ENCODE data around the gene MVB12A. TPM values are rescaled to one million over a fixed set of nuclear protein-coding genes. Genes with fewer than 3 reads are reported as not detected.

Gene MVB12A
- total and polyA plus RNA-seq, 10 of the 15 experiments (the other 5 are each of a cell fraction or from before 2014, with no cell fraction given), result 1.2 to 47.6 (median 26.3) TPM

DNA sequence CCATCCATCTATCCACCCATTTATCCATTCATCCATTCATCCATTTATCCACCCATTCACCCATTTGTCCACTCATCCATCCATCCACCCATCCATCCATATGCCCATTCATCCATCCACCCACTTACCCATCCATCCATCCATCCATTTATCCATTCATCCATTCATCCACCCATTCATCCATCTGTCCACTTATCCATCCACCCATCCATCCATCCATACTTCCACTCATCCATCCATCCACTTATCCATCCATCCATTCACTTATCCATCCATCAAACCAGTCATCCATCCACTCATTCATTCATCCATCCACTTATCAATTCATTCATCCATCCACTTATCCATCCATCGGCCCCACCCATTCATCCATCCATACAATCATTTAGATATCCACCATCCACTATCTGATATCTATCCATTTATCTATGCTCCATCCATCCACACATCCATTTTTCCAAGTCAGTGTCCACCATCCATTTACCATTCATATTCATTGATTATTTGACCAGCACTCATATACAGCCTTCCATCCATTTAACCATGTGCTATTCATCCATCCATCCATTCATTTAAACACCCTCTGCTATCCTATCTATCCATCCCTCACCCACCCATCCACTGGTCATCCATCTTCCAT is 25.8 kb downstream of the MVB12A start:
- Histone ChIP-seq H3K9ac (ENCODE audit: control insufficient read depth, insufficient read depth, low read length) (no peak overlapping the region), H3K4me2 (ENCODE audit: control insufficient read depth, insufficient read depth) (no peak overlapping the region), H3K79me2 (ENCODE audit: control insufficient read depth, insufficient read depth, low read length) (no peaks in the 10 kb centered on the region), H4K20me1 (ENCODE audit: control insufficient read depth, insufficient read depth) (no peaks in the 10 kb centered on the region), H3K4me3 (no peak overlapping the region), H3K9me3 (replicated peaks; ENCODE audit: control insufficient read depth, insufficient read depth, low read length) (no peaks in the 10 kb centered on the region; the same call in 2 of the 3 replicates), H3K4me1 (ENCODE audit: control insufficient read depth, insufficient read depth, low read length) (peaks cover 8% of the 10 kb centered on the region), H3K36me3 (ENCODE audit: control insufficient read depth in 2 of 2, insufficient read depth in 2 of 2, low read length in 1 of 2) (no peaks in the 10 kb centered on the region), H3K27ac (ENCODE audit: control insufficient read depth, insufficient read depth) (no peak overlapping the region), H3K27me3 (replicated peaks in 1 of 2; ENCODE audit: control insufficient read depth in 2 of 2, insufficient read depth in 2 of 2, low read length in 1 of 2) (peaks cover 2 to 5% of the 10 kb centered on the region in 2 experiments; a peak in 3 of 4 replicates), H2AFZ (ENCODE audit: control insufficient read depth, low read depth, low read length) (no peak overlapping the region)
- DNase-seq (ENCODE audit: low read depth, low spot score) (no peak), ATAC-seq (no peak), FAIRE-seq (no peak)
- in situ Hi-C loops (cut with MboI), result no loop called here
- POLR2A ChIA-PET, result interaction anchor here (0.5 kb wide), 1 partner anchor 140 kb away, joined by 3 read pairs; no protein-coding TSS in a partner anchor
- TF ChIP-seq, protein P1, sequence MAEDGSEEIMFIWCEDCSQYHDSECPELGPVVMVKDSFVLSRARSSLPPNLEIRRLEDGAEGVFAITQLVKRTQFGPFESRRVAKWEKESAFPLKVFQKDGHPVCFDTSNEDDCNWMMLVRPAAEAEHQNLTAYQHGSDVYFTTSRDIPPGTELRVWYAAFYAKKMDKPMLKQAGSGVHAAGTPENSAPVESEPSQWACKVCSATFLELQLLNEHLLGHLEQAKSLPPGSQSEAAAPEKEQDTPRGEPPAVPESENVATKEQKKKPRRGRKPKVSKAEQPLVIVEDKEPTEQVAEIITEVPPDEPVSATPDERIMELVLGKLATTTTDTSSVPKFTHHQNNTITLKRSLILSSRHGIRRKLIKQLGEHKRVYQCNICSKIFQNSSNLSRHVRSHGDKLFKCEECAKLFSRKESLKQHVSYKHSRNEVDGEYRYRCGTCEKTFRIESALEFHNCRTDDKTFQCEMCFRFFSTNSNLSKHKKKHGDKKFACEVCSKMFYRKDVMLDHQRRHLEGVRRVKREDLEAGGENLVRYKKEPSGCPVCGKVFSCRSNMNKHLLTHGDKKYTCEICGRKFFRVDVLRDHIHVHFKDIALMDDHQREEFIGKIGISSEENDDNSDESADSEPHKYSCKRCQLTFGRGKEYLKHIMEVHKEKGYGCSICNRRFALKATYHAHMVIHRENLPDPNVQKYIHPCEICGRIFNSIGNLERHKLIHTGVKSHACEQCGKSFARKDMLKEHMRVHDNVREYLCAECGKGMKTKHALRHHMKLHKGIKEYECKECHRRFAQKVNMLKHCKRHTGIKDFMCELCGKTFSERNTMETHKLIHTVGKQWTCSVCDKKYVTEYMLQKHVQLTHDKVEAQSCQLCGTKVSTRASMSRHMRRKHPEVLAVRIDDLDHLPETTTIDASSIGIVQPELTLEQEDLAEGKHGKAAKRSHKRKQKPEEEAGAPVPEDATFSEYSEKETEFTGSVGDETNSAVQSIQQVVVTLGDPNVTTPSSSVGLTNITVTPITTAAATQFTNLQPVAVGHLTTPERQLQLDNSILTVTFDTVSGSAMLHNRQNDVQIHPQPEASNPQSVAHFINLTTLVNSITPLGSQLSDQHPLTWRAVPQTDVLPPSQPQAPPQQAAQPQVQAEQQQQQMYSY (CRISPR knock-in tag; IDR thresholded peaks at IDR 0.05), result no peak
- TF ChIP-seq, protein P2, sequence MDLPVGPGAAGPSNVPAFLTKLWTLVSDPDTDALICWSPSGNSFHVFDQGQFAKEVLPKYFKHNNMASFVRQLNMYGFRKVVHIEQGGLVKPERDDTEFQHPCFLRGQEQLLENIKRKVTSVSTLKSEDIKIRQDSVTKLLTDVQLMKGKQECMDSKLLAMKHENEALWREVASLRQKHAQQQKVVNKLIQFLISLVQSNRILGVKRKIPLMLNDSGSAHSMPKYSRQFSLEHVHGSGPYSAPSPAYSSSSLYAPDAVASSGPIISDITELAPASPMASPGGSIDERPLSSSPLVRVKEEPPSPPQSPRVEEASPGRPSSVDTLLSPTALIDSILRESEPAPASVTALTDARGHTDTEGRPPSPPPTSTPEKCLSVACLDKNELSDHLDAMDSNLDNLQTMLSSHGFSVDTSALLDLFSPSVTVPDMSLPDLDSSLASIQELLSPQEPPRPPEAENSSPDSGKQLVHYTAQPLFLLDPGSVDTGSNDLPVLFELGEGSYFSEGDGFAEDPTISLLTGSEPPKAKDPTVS (IDR thresholded peaks at IDR 0.05; ENCODE audit: low read depth, low read length), result no peak
- TF ChIP-seq FOXK2 (IDR thresholded peaks at IDR 0.05), result no peak
- TF ChIP-seq PAX8 (IDR thresholded peaks at IDR 0.05), result no peak
- TF ChIP-seq BACH1 (IDR thresholded peaks at IDR 0.05; ENCODE audit: borderline replicate concordance), result no peak
- TF ChIP-seq SMAD5 (IDR thresholded peaks at IDR 0.05; ENCODE audit: low read depth), result no peak
- TF ChIP-seq, protein P3, sequence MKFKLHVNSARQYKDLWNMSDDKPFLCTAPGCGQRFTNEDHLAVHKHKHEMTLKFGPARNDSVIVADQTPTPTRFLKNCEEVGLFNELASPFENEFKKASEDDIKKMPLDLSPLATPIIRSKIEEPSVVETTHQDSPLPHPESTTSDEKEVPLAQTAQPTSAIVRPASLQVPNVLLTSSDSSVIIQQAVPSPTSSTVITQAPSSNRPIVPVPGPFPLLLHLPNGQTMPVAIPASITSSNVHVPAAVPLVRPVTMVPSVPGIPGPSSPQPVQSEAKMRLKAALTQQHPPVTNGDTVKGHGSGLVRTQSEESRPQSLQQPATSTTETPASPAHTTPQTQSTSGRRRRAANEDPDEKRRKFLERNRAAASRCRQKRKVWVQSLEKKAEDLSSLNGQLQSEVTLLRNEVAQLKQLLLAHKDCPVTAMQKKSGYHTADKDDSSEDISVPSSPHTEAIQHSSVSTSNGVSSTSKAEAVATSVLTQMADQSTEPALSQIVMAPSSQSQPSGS (IDR thresholded peaks at IDR 0.05; ENCODE audit: low read length), result no peak
- RAD21 ChIA-PET (ENCODE audit: unreplicated experiment), result no interaction called here
- WGBS (ENCODE audit: insufficient coverage, insufficient replicate concordance, low lambda C conversion rate, missing lambda C conversion rate), result 100% methylated on average over 1 of the region's 1 CpG
- CTCF ChIA-PET, result interaction anchor here (1.2 to 1.5 kb wide), 2 partner anchors 20 to 56 kb away, joined by 4 read pairs; no protein-coding TSS in a partner anchor
- no TSS peak for BruUV-seq (replicated peaks)
- intact Hi-C loops (cut with micrococcal nuclease; ENCODE audit: unreplicated experiment), result loop anchor here (10.0 kb wide), 1 partner anchor 409 kb away; the partner anchor contains the start of gene RPL18A
- SMC1A ChIA-PET (ENCODE audit: uncharacterized antibody, unreplicated experiment), result interaction anchor here (0.9 kb wide), 1 partner anchor 51 kb away, joined by 3 read pairs; no protein-coding TSS in a partner anchor
